Measurements from ENCODE around the gene NR3C1.

NR3C1 gene

GRCh38 chr5:143397302-143398052 is 6.0 kb downstream of the NR3C1 start:
- Histone ChIP-seq H3K4me3 (ENCODE audit: extremely low read depth, insufficient read depth, low read length, poor library complexity, severe bottlenecking) (no peak overlapping the region), H3K27ac (ENCODE audit: low read depth, low read length, severe bottlenecking) (no peak overlapping the region), H3K36me3 (ENCODE audit: control insufficient read depth, insufficient read depth, low read length) (peaks cover 5% of the 10 kb centered on the region), H3K4me1 (ENCODE audit: control insufficient read depth, insufficient read depth, low read length, poor library complexity, severe bottlenecking) (peaks cover 5% of the 10 kb centered on the region), H3K9me3 (ENCODE audit: control insufficient read depth, low read length) (no peaks in the 10 kb centered on the region)
- WGBS, 2 experiments (ENCODE audit: insufficient coverage in 2 of 2) = no CpG with 5 or more reads among the region's 2 CpGs

- no peak overlapping the region for H3K4me3 ChIP-seq (ENCODE audit: extremely low read depth, insufficient read depth, low read length, poor library complexity, severe bottlenecking)
- no peaks in the 10 kb centered on the region for H3K9me3 ChIP-seq (ENCODE audit: control insufficient read depth, low read length)
- no peaks in the 10 kb centered on the region for H3K4me1 ChIP-seq (ENCODE audit: control insufficient read depth, insufficient read depth, low read length, poor library complexity, severe bottlenecking)
- H3K36me3 ChIP-seq (ENCODE audit: control insufficient read depth, insufficient read depth, low read length) = peaks cover 5% of the 10 kb centered on the region
- H3K27ac ChIP-seq (ENCODE audit: low read depth, low read length, severe bottlenecking) = no peak overlapping the region
- 86 to 93% methylated on average over 2 to 4 of the region's 5 CpGs for WGBS, 2 experiments (ENCODE audit: insufficient coverage in 2 of 2)
Measured at GRCh38 chr5:143396353-143396940, 7.0 kb downstream of the NR3C1 start.

- 75 to 94% methylated on average over 1 to 2 of the region's 2 CpGs for WGBS, 2 experiments (ENCODE audit: insufficient coverage in 2 of 2)
- H3K4me3 ChIP-seq (ENCODE audit: extremely low read depth, insufficient read depth, low read length, poor library complexity, severe bottlenecking) = no peak overlapping the region
Measured at GRCh38 chr5:143395638-143396352, 7.7 kb downstream of the NR3C1 start.

GRCh38 chr5:143393524-143393923 is 10.0 kb downstream of the NR3C1 start:
- no peak overlapping the region for H3K4me3 ChIP-seq (ENCODE audit: extremely low read depth, insufficient read depth, low read length, poor library complexity, severe bottlenecking)
- no peaks in the 10 kb centered on the region for H3K4me1 ChIP-seq (ENCODE audit: control insufficient read depth, insufficient read depth, low read length, poor library complexity, severe bottlenecking)
- no CpG with 5 or more reads among the region's 1 CpG for WGBS, 2 experiments (ENCODE audit: insufficient coverage in 2 of 2)
- no peaks in the 10 kb centered on the region for H3K9me3 ChIP-seq (ENCODE audit: control insufficient read depth, low read length)
- H3K27ac ChIP-seq (ENCODE audit: low read depth, low read length, severe bottlenecking) = no peak overlapping the region
- H3K36me3 ChIP-seq (ENCODE audit: control insufficient read depth, insufficient read depth, low read length) = no peaks in the 10 kb centered on the region

More at GRCh38 chr5:143395638-143396352, 7.7 kb downstream of the NR3C1 start:
- Histone ChIP-seq H3K27ac (ENCODE audit: low read depth, low read length, severe bottlenecking) (no peak overlapping the region), H3K4me1 (ENCODE audit: control insufficient read depth, insufficient read depth, low read length, poor library complexity, severe bottlenecking) (no peaks in the 10 kb centered on the region), H3K36me3 (ENCODE audit: control insufficient read depth, insufficient read depth, low read length) (peaks cover 5% of the 10 kb centered on the region), H3K9me3 (ENCODE audit: control insufficient read depth, low read length) (no peaks in the 10 kb centered on the region)

GRCh38 chr5:143390941-143391340 is 12.5 kb downstream of the NR3C1 start:
- H3K36me3 ChIP-seq (ENCODE audit: control insufficient read depth, insufficient read depth, low read length) = no peaks in the 10 kb centered on the region
- H3K27ac ChIP-seq (ENCODE audit: low read depth, low read length, severe bottlenecking) = no peak overlapping the region
- H3K9me3 ChIP-seq (ENCODE audit: control insufficient read depth, low read length) = peaks cover 3% of the 10 kb centered on the region
- no CpG with 5 or more reads among the region's 2 CpGs for WGBS, 2 experiments (ENCODE audit: insufficient coverage in 2 of 2)
- no peak overlapping the region for H3K4me3 ChIP-seq (ENCODE audit: extremely low read depth, insufficient read depth, low read length, poor library complexity, severe bottlenecking)
- no peaks in the 10 kb centered on the region for H3K4me1 ChIP-seq (ENCODE audit: control insufficient read depth, insufficient read depth, low read length, poor library complexity, severe bottlenecking)

- no peaks in the 10 kb centered on the region for H3K36me3 ChIP-seq (ENCODE audit: control insufficient read depth, insufficient read depth, low read length)
- no peak overlapping the region for H3K27ac ChIP-seq (ENCODE audit: low read depth, low read length, severe bottlenecking)
- no peak overlapping the region for H3K4me3 ChIP-seq (ENCODE audit: extremely low read depth, insufficient read depth, low read length, poor library complexity, severe bottlenecking)
- H3K4me1 ChIP-seq (ENCODE audit: control insufficient read depth, insufficient read depth, low read length, poor library complexity, severe bottlenecking) = no peaks in the 10 kb centered on the region
- H3K9me3 ChIP-seq (ENCODE audit: control insufficient read depth, low read length) = peaks cover 7% of the 10 kb centered on the region
Measured at GRCh38 chr5:143390258-143390657, 13.2 kb downstream of the NR3C1 start.

GRCh38 chr5:143386725-143387124 is 16.8 kb downstream of the NR3C1 start:
- H3K4me1 ChIP-seq (ENCODE audit: control insufficient read depth, insufficient read depth, low read length, poor library complexity, severe bottlenecking) = no peaks in the 10 kb centered on the region
- H3K36me3 ChIP-seq (ENCODE audit: control insufficient read depth, insufficient read depth, low read length) = no peaks in the 10 kb centered on the region
- 100% methylated on average over 1 of the region's 1 CpG; no CpG with 5 or more reads in 1 of the 2 experiments for WGBS, 2 experiments (ENCODE audit: insufficient coverage in 2 of 2)
- H3K9me3 ChIP-seq (ENCODE audit: control insufficient read depth, low read length) = peaks cover 20% of the 10 kb centered on the region
- no peak overlapping the region for H3K27ac ChIP-seq (ENCODE audit: low read depth, low read length, severe bottlenecking)
- no peak overlapping the region for H3K4me3 ChIP-seq (ENCODE audit: extremely low read depth, insufficient read depth, low read length, poor library complexity, severe bottlenecking)

- Histone ChIP-seq H3K4me3 (ENCODE audit: extremely low read depth, insufficient read depth, low read length, poor library complexity, severe bottlenecking) (no peak overlapping the region), H3K36me3 (ENCODE audit: control insufficient read depth, insufficient read depth, low read length) (no peaks in the 10 kb centered on the region), H3K4me1 (ENCODE audit: control insufficient read depth, insufficient read depth, low read length, poor library complexity, severe bottlenecking) (no peaks in the 10 kb centered on the region), H3K9me3 (ENCODE audit: control insufficient read depth, low read length) (peaks cover 20% of the 10 kb centered on the region), H3K27ac (ENCODE audit: low read depth, low read length, severe bottlenecking) (no peak overlapping the region)
- 53 to 67% methylated on average over 3 of the region's 3 CpGs for WGBS, 2 experiments (ENCODE audit: insufficient coverage in 2 of 2)
Measured at GRCh38 chr5:143384865-143385657, 18.4 kb downstream of the NR3C1 start.

- no peaks in the 10 kb centered on the region for H3K36me3 ChIP-seq (ENCODE audit: control insufficient read depth, insufficient read depth, low read length)
- H3K27ac ChIP-seq (ENCODE audit: low read depth, low read length, severe bottlenecking) = no peak overlapping the region
- no peaks in the 10 kb centered on the region for H3K4me1 ChIP-seq (ENCODE audit: control insufficient read depth, insufficient read depth, low read length, poor library complexity, severe bottlenecking)
- peaks cover 20% of the 10 kb centered on the region for H3K9me3 ChIP-seq (ENCODE audit: control insufficient read depth, low read length)
- WGBS, 2 experiments (ENCODE audit: insufficient coverage in 2 of 2) = 73 to 81% methylated on average over 2 of the region's 3 CpGs
- H3K4me3 ChIP-seq (ENCODE audit: extremely low read depth, insufficient read depth, low read length, poor library complexity, severe bottlenecking) = no peak overlapping the region
Measured at GRCh38 chr5:143383988-143384387, 19.5 kb downstream of the NR3C1 start.

GRCh38 chr5:143379606-143380005 is 23.9 kb downstream of the NR3C1 start:
- WGBS, 2 experiments (ENCODE audit: insufficient coverage in 2 of 2) = 83% methylated on average over 1 of the region's 2 CpGs; no CpG with 5 or more reads in 1 of the 2 experiments
- peaks cover 7% of the 10 kb centered on the region for H3K4me1 ChIP-seq (ENCODE audit: control insufficient read depth, insufficient read depth, low read length, poor library complexity, severe bottlenecking)
- H3K9me3 ChIP-seq (ENCODE audit: control insufficient read depth, low read length) = peaks cover 7% of the 10 kb centered on the region
- H3K27ac ChIP-seq (ENCODE audit: low read depth, low read length, severe bottlenecking) = no peak overlapping the region
- H3K4me3 ChIP-seq (ENCODE audit: extremely low read depth, insufficient read depth, low read length, poor library complexity, severe bottlenecking) = no peak overlapping the region
- H3K36me3 ChIP-seq (ENCODE audit: control insufficient read depth, insufficient read depth, low read length) = no peaks in the 10 kb centered on the region

All from mesodermal cell (in vitro differentiated cells).